Astrocyte (in vitro differentiated cells and primary cell): ENCODE results near the gene ITPRIP. TPM values are rescaled to one million over a fixed set of nuclear protein-coding genes. Genes with fewer than 3 reads are reported as not detected.

Source experiments
- DNase-seq: peaks from one replicate; pipeline ENCODE4 v3.0.0-alpha.2; 2010; ENCODE audit warnings: low read depth
- FAIRE-seq: peaks from 2 replicates; lab custom pipeline; 2011; peaks lifted over from hg19 to GRCh38; lab: Jason Lieb, UNC
- H2AFZ ChIP-seq: 2 replicates; pipeline ENCODE4 v1.6.0; 2012; ENCODE audit warnings: low read depth, low read length, inconsistent platforms
- H3K27ac ChIP-seq: 2 replicates; pipeline ENCODE4 v1.5.1; 2011; ENCODE audit warnings: low read depth, low read length, inconsistent platforms
- H3K27me3 ChIP-seq: 2 replicates; pipeline ENCODE4 v1.6.0; 2011; ENCODE audit warnings: low read length, inconsistent platforms; ENCODE audit not compliant: insufficient read depth
- H3K36me3 ChIP-seq: 2 replicates; pipeline ENCODE4 v1.5.1; 2011; ENCODE audit warnings: low read length, inconsistent platforms; ENCODE audit not compliant: insufficient read depth
- H3K4me1 ChIP-seq: 2 replicates; pipeline ENCODE4 v1.5.1; 2011; ENCODE audit warnings: low read length, inconsistent platforms; ENCODE audit not compliant: insufficient read depth
- H3K4me2 ChIP-seq: 2 replicates; pipeline ENCODE4 v1.6.0; 2012; ENCODE audit warnings: low read length, inconsistent platforms
- H3K4me3 ChIP-seq: 2 replicates; pipeline ENCODE4 v1.5.1; 2011; ENCODE audit warnings: low read depth, mild to moderate bottlenecking, low read length, inconsistent platforms; ENCODE audit not compliant: insufficient read depth
- H3K79me2 ChIP-seq: 2 replicates; pipeline ENCODE4 v1.6.0; 2012; ENCODE audit warnings: mild to moderate bottlenecking, low read length, inconsistent platforms; ENCODE audit not compliant: insufficient read depth
- H3K9ac ChIP-seq: 2 replicates; pipeline ENCODE4 v1.6.0; 2012; ENCODE audit warnings: mild to moderate bottlenecking, low read length, inconsistent platforms
- H3K9me3 ChIP-seq: 2 replicates; pipeline ENCODE4 v1.5.1; 2012; ENCODE audit warnings: low read depth, mild to moderate bottlenecking, low read length, inconsistent platforms; ENCODE audit not compliant: insufficient read depth
- H4K20me1 ChIP-seq: 2 replicates; pipeline ENCODE4 v1.6.0; 2012; ENCODE audit warnings: low read length, inconsistent platforms; ENCODE audit not compliant: insufficient read depth
- H3K27ac Mint-ChIP-seq: one replicate; pipeline ENCODE4 v1.8.0; 2021; ENCODE audit warnings: mild to moderate bottlenecking, mixed read lengths; ENCODE audit not compliant: unreplicated experiment
- H3K27me3 Mint-ChIP-seq: one replicate; pipeline ENCODE4 v1.8.0; 2021; ENCODE audit warnings: low read depth, mixed read lengths; ENCODE audit not compliant: unreplicated experiment
- H3K36me3 Mint-ChIP-seq: one replicate; pipeline ENCODE4 v1.8.0; 2021; ENCODE audit warnings: low read depth, mixed read lengths; ENCODE audit not compliant: unreplicated experiment
- H3K4me1 Mint-ChIP-seq: one replicate; pipeline ENCODE4 v1.8.0; 2021; ENCODE audit warnings: low read depth, mixed read lengths; ENCODE audit not compliant: unreplicated experiment
- H3K4me3 Mint-ChIP-seq: one replicate; pipeline ENCODE4 v1.8.0; 2021; ENCODE audit warnings: mild to moderate bottlenecking, moderate library complexity, mixed read lengths; ENCODE audit not compliant: unreplicated experiment
- H3K9me3 Mint-ChIP-seq: one replicate; pipeline ENCODE4 v1.8.0; 2021; ENCODE audit warnings: mild to moderate bottlenecking, mixed read lengths; ENCODE audit not compliant: unreplicated experiment
- CTCF ChIP-seq: IDR thresholded peaks from 2 replicates; pipeline ENCODE4 v1.5.1; 2011; ENCODE audit warnings: low read depth, mild to moderate bottlenecking, inconsistent platforms, low read length, moderate library complexity; ENCODE audit not compliant: insufficient read depth
- EZH2 ChIP-seq: IDR thresholded peaks from 2 replicates; pipeline ENCODE4 v1.6.1; 2012; ENCODE audit warnings: mild to moderate bottlenecking, low read length, inconsistent platforms; ENCODE audit not compliant: insufficient read depth
- total RNA-seq: library from RNA; stranded (reverse); gene quantifications from 2 replicates; pipeline ENCODE4 v1.2.1, GENCODE V29; 2021

Gene ITPRIP
- total RNA-seq, 1 donor from 2014 or later, result 21.9 TPM

DNA sequence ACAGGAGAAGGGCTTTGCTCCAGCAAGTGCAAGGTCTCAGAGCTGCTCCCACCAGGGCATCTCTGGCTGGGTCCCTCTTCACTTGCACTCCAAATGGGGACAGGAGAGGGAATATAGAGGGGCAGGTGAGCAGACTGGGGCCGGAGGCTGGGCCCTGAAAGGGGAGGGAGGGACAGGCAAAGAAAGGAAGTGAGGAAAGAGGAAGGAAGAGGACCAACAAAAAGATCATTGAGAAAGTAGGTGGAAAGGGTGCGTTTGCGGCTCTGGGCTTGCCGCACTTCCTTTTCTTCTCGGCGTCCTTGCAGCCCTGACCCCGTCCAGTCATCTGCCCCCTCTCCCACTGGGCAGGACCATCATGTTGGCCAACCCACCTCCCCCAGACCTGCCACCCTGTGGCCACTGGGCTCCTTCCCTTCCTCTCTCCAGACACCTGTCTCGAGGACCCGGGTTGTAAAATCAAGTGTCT, 14.0 kb downstream of the ITPRIP start:
- H3K27ac Mint-ChIP-seq, result no peak overlapping the region

GRCh38 chr10:104323760-104324201, 14.5 kb downstream of the ITPRIP start:
- H3K9me3 Mint-ChIP-seq, result peaks cover 2% of the 10 kb centered on the region
- peaks cover 49% of the 10 kb centered on the region for H3K4me1 Mint-ChIP-seq
- peaks cover 94% of the 10 kb centered on the region for H4K20me1 ChIP-seq
- no peak for FAIRE-seq
- DNase-seq, result no peak
- TF ChIP-seq EZH2 (no peak), CTCF (no peak)
- no peak overlapping the region for H3K9ac ChIP-seq
- peaks cover 54% of the 10 kb centered on the region for H3K4me1 ChIP-seq
- no peak overlapping the region for H3K4me3 ChIP-seq
- no peaks in the 10 kb centered on the region for H3K27me3 Mint-ChIP-seq
- no peak overlapping the region for H2AFZ ChIP-seq
- peaks cover 7% of the 10 kb centered on the region for H3K36me3 Mint-ChIP-seq
- no peaks in the 10 kb centered on the region for H3K9me3 ChIP-seq
- H3K27ac ChIP-seq, result no peak overlapping the region
- H3K79me2 ChIP-seq, result peaks cover 100% of the 10 kb centered on the region
- H3K27me3 ChIP-seq, result no peaks in the 10 kb centered on the region
- H3K27ac Mint-ChIP-seq, result no peak overlapping the region
- no peaks in the 10 kb centered on the region for H3K36me3 ChIP-seq
- H3K4me3 Mint-ChIP-seq, result no peak overlapping the region
- H3K4me2 ChIP-seq, result no peak overlapping the region

More for the DNA sequence above, 14.0 kb downstream of the ITPRIP start:
- Histone ChIP-seq H3K36me3 (no peaks in the 10 kb centered on the region), H3K27ac (no peak overlapping the region), H2AFZ (no peak overlapping the region), H4K20me1 (peaks cover 90% of the 10 kb centered on the region), H3K4me2 (no peak overlapping the region), H3K4me1 (peaks cover 56% of the 10 kb centered on the region), H3K4me3 (no peak overlapping the region), H3K79me2 (peaks cover 100% of the 10 kb centered on the region), H3K9me3 (no peaks in the 10 kb centered on the region), H3K27me3 (no peaks in the 10 kb centered on the region), H3K9ac (no peak overlapping the region)
- TF ChIP-seq CTCF (no peak), EZH2 (no peak)
- peaks cover 7% of the 10 kb centered on the region for H3K36me3 Mint-ChIP-seq
- no peak overlapping the region for H3K4me3 Mint-ChIP-seq
- FAIRE-seq (no peak), DNase-seq (no peak)
- peaks cover 52% of the 10 kb centered on the region for H3K4me1 Mint-ChIP-seq
- peaks cover 2% of the 10 kb centered on the region for H3K9me3 Mint-ChIP-seq
- no peaks in the 10 kb centered on the region for H3K27me3 Mint-ChIP-seq

GRCh38 chr10:104323085-104323484, 15.2 kb downstream of the ITPRIP start:
- no peaks in the 10 kb centered on the region for H3K27me3 ChIP-seq
- peaks cover 99% of the 10 kb centered on the region for H4K20me1 ChIP-seq
- no peaks in the 10 kb centered on the region for H3K9me3 ChIP-seq
- Mint-ChIP-seq H3K36me3 (peaks cover 8% of the 10 kb centered on the region), H3K9me3 (peaks cover 2% of the 10 kb centered on the region), H3K27ac (no peak overlapping the region), H3K4me3 (no peak overlapping the region), H3K27me3 (no peaks in the 10 kb centered on the region), H3K4me1 (peaks cover 43% of the 10 kb centered on the region)
- H3K79me2 ChIP-seq, result peaks cover 100% of the 10 kb centered on the region
- no peak for FAIRE-seq
- no peak for TF ChIP-seq EZH2
- no peak for TF ChIP-seq CTCF
- no peak overlapping the region for H3K4me2 ChIP-seq
- no peak for DNase-seq
- no peaks in the 10 kb centered on the region for H3K36me3 ChIP-seq
- H3K4me1 ChIP-seq, result peaks cover 48% of the 10 kb centered on the region
- H2AFZ ChIP-seq, result no peak overlapping the region
- H3K27ac ChIP-seq, result no peak overlapping the region
- no peak overlapping the region for H3K4me3 ChIP-seq
- H3K9ac ChIP-seq, result no peak overlapping the region
